ENCODE results near the gene TMEM185B.
"Not testable (repeated sequence)": the region's sequence is repeated elsewhere in the genome, so short reads cannot be mapped to it uniquely, and the experiment has no call there.

Gene TMEM185B

DNA sequence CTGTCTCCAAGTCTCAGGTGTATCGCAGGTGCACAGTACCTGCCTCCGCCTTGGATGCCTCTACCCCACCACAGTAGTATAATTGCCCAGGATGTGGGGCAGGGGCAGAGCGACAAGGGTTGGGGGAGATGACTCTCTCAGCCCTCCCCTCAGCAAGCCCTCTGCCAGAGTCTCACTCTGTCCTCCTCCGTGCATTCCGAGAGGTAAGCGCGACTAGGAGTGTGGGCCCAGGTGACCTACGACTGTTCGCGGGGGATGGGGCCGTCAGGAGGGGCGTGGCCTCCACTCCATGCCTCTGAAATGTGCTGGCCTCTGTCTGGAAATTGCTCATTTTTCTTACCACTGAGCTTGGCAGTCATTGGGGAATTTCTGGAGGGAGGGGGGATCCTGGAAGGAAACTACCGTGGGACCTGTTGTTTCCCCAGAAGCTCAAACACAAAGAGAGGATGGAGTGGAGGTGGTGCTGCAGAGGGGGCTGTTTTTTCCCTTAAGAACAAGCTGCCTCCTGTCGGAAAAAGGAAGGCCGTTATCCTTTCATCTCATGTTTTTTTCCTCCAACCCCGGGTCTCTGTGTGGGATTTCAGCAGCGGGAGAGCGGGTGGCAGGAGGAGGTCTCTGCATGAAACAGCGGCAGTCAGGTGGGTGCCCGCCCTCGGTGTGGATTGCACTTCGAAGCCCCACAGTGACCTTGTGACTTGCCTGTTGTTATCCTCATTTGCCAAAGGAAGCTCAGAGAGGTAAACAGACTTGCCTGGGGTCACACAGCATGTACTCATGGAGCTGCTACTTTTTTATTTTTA, 16.5 kb upstream of the TMEM185B start:
- no peak overlapping the region for H3K27ac ChIP-seq (ENCODE audit: low read depth, low read length)
- H3K4me3 ChIP-seq (ENCODE audit: low read length), result no peak overlapping the region
- no peak overlapping the region for H3K9ac ChIP-seq (ENCODE audit: low read depth, low read length)
- 55% methylated on average over 22 of the region's 22 CpGs for WGBS
- H3K9me3 ChIP-seq (ENCODE audit: insufficient read depth, low read depth, low read length), result no peaks in the 10 kb centered on the region
- H3K4me1 ChIP-seq (ENCODE audit: insufficient read depth, low read length), result peaks cover 15% of the 10 kb centered on the region; the same call in 1 of the 2 replicates
- no peaks in the 10 kb centered on the region for H3K27me3 ChIP-seq (ENCODE audit: insufficient read depth, low read length)
- no peaks in the 10 kb centered on the region for H3K36me3 ChIP-seq (ENCODE audit: insufficient read depth, low read length)

- Histone ChIP-seq H3K9me3 (ENCODE audit: insufficient read depth, low read depth, low read length) (no peaks in the 10 kb centered on the region), H3K36me3 (ENCODE audit: insufficient read depth, low read length) (no peaks in the 10 kb centered on the region), H3K9ac (ENCODE audit: low read depth, low read length) (no peak overlapping the region), H3K4me3 (ENCODE audit: low read length) (no peak overlapping the region), H3K27ac (ENCODE audit: low read depth, low read length) (no peak overlapping the region; the same call in 1 of the 2 replicates), H3K27me3 (ENCODE audit: insufficient read depth, low read length) (no peaks in the 10 kb centered on the region), H3K4me1 (ENCODE audit: insufficient read depth, low read length) (peaks cover 15% of the 10 kb centered on the region; the same call in 1 of the 2 replicates)
- 82% methylated on average over 22 of the region's 22 CpGs for WGBS
Observed at GRCh38 chr2:120238728-120239487, 15.7 kb upstream of the TMEM185B start.

DNA sequence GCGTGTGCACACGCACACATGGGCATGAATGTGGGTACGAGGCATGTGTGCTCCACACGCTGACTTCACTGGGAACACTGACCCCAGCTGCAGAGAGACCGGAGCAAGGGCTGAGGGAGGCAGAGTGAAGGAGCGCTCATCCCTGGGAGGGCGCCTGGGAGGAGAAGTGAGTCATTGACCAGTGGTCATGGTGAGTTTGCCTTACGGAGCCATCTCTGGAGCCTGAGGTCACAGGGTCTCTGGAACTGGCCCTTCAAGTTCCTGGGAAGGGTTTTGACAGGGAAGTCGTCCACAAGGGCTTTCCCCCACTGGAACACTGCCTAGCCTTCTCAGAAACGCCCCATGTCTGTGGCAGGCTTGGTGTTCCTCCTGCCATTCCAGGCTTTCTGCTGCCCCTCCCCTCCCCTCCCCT, 14.3 kb upstream of the TMEM185B start:
- peaks cover 15% of the 10 kb centered on the region; the same call in 1 of the 2 replicates for H3K4me1 ChIP-seq (ENCODE audit: insufficient read depth, low read length)
- no peaks in the 10 kb centered on the region for H3K27me3 ChIP-seq (ENCODE audit: insufficient read depth, low read length)
- 76% methylated on average over 10 of the region's 10 CpGs for WGBS
- no peak overlapping the region for H3K27ac ChIP-seq (ENCODE audit: low read depth, low read length)
- no peaks in the 10 kb centered on the region for H3K9me3 ChIP-seq (ENCODE audit: insufficient read depth, low read depth, low read length)
- no peaks in the 10 kb centered on the region for H3K36me3 ChIP-seq (ENCODE audit: insufficient read depth, low read length)
- no peak overlapping the region for H3K4me3 ChIP-seq (ENCODE audit: low read length)
- H3K9ac ChIP-seq (ENCODE audit: low read depth, low read length), result no peak overlapping the region

- Histone ChIP-seq H3K27ac (ENCODE audit: low read depth, low read length) (no peak overlapping the region), H3K4me3 (ENCODE audit: low read length) (no peak overlapping the region), H3K4me1 (ENCODE audit: insufficient read depth, low read length) (peaks cover 15% of the 10 kb centered on the region; the same call in 1 of the 2 replicates), H3K9me3 (ENCODE audit: insufficient read depth, low read depth, low read length) (no peaks in the 10 kb centered on the region), H3K9ac (ENCODE audit: low read depth, low read length) (no peak overlapping the region), H3K27me3 (ENCODE audit: insufficient read depth, low read length) (no peaks in the 10 kb centered on the region), H3K36me3 (ENCODE audit: insufficient read depth, low read length) (no peaks in the 10 kb centered on the region)
- WGBS, result 71% methylated on average over 5 of the region's 5 CpGs
Observed at GRCh38 chr2:120236791-120237190, 13.6 kb upstream of the TMEM185B start.

DNA sequence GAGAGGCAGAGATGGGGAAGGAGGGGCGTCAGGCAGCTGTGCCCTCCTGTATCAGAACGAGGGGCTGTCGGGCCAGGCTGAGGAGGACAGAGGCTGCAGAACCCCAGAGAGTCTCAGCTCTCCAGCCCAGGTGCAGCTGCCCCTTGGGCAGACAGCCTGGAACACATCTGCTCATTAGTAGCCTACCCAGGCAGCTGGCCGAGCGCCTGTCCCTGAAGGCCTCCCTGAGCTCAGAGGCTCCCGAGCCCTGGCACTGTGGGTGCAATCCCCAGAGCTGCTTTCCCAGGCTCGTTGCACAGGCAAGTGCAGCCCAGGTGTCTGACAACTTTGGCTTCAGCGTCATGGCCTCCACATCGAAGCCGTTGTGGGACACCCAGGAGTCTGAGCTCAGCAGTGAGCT, 13.1 kb upstream of the TMEM185B start:
- WGBS, result 89% methylated on average over 10 of the region's 10 CpGs

GRCh38 chr2:120235681-120236080, 12.5 kb upstream of the TMEM185B start:
- no peaks in the 10 kb centered on the region for H3K27me3 ChIP-seq (ENCODE audit: insufficient read depth, low read length)
- no peak overlapping the region for H3K4me3 ChIP-seq (ENCODE audit: low read length)
- 95% methylated on average over 6 of the region's 6 CpGs for WGBS
- no peaks in the 10 kb centered on the region for H3K9me3 ChIP-seq (ENCODE audit: insufficient read depth, low read depth, low read length)
- H3K27ac ChIP-seq (ENCODE audit: low read depth, low read length), result no peak overlapping the region
- peaks cover 15% of the 10 kb centered on the region; the same call in 1 of the 2 replicates for H3K4me1 ChIP-seq (ENCODE audit: insufficient read depth, low read length)
- no peaks in the 10 kb centered on the region for H3K36me3 ChIP-seq (ENCODE audit: insufficient read depth, low read length)
- no peak overlapping the region for H3K9ac ChIP-seq (ENCODE audit: low read depth, low read length)

More for the DNA sequence above, 13.1 kb upstream of the TMEM185B start:
- Histone ChIP-seq H3K4me1 (ENCODE audit: insufficient read depth, low read length) (peaks cover 15% of the 10 kb centered on the region; the same call in 1 of the 2 replicates), H3K4me3 (ENCODE audit: low read length) (no peak overlapping the region), H3K27me3 (ENCODE audit: insufficient read depth, low read length) (no peaks in the 10 kb centered on the region), H3K36me3 (ENCODE audit: insufficient read depth, low read length) (no peaks in the 10 kb centered on the region), H3K9ac (ENCODE audit: low read depth, low read length) (no peak overlapping the region), H3K9me3 (ENCODE audit: insufficient read depth, low read depth, low read length) (no peaks in the 10 kb centered on the region), H3K27ac (ENCODE audit: low read depth, low read length) (no peak overlapping the region)

DNA sequence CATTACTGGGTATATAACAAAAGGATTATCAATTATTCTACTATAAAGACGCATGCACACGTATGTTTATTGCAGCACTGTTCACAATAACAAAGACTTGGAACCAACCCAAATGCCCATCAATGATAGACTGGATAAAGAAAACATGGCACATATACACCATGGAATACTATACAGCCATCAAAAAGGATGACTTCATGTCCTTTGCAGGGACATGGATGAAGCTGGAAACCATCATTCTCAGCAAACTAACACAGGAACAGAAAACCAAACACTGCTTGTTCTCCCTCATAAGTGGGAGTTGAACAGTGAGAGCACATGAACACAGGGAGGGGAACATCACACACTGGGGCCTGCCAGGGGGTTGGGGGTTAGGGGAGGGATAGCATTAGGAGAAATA, 12.0 kb upstream of the TMEM185B start:
- 100% methylated on average over 2 of the region's 2 CpGs for WGBS
- peaks cover 15% of the 10 kb centered on the region; the same call in 1 of the 2 replicates for H3K4me1 ChIP-seq (ENCODE audit: insufficient read depth, low read length)

GRCh38 chr2:120233292-120233691, 10.1 kb upstream of the TMEM185B start:
- H3K4me1 ChIP-seq (ENCODE audit: insufficient read depth, low read length), result peaks cover 3% of the 10 kb centered on the region; the same call in 1 of the 2 replicates
- H3K36me3 ChIP-seq (ENCODE audit: insufficient read depth, low read length), result no peaks in the 10 kb centered on the region
- no peaks in the 10 kb centered on the region for H3K9me3 ChIP-seq (ENCODE audit: insufficient read depth, low read depth, low read length)
- WGBS, result 87% methylated on average over 5 of the region's 5 CpGs
- H3K4me3 ChIP-seq (ENCODE audit: low read length), result no peak overlapping the region
- H3K27me3 ChIP-seq (ENCODE audit: insufficient read depth, low read length), result peaks cover 1% of the 10 kb centered on the region; the same call in 1 of the 2 replicates
- no peak overlapping the region for H3K27ac ChIP-seq (ENCODE audit: low read depth, low read length)
- H3K9ac ChIP-seq (ENCODE audit: low read depth, low read length), result no peak overlapping the region

More for the DNA sequence above, 12.0 kb upstream of the TMEM185B start:
- H3K9ac ChIP-seq (ENCODE audit: low read depth, low read length); H3K36me3 ChIP-seq (ENCODE audit: insufficient read depth, low read length); H3K27ac ChIP-seq (ENCODE audit: low read depth, low read length); H3K9me3 ChIP-seq (ENCODE audit: insufficient read depth, low read depth, low read length); H3K4me3 ChIP-seq (ENCODE audit: low read length); H3K27me3 ChIP-seq (ENCODE audit: insufficient read depth, low read length): not testable (repeated sequence)

- H3K4me3 ChIP-seq (ENCODE audit: low read length), result no peak overlapping the region
- H3K9ac ChIP-seq (ENCODE audit: low read depth, low read length), result no peak overlapping the region
- H3K4me1 ChIP-seq (ENCODE audit: insufficient read depth, low read length), result no peaks in the 10 kb centered on the region; the same call in 1 of the 2 replicates
- H3K27ac ChIP-seq (ENCODE audit: low read depth, low read length), result no peak overlapping the region
- H3K36me3 ChIP-seq (ENCODE audit: insufficient read depth, low read length), result no peaks in the 10 kb centered on the region
- H3K9me3 ChIP-seq (ENCODE audit: insufficient read depth, low read depth, low read length), result no peaks in the 10 kb centered on the region
- peaks cover 4% of the 10 kb centered on the region; the same call in 1 of the 2 replicates for H3K27me3 ChIP-seq (ENCODE audit: insufficient read depth, low read length)
- WGBS, result 92% methylated on average over 15 of the region's 15 CpGs
Observed at GRCh38 chr2:120231974-120232635, 8.9 kb upstream of the TMEM185B start.

DNA sequence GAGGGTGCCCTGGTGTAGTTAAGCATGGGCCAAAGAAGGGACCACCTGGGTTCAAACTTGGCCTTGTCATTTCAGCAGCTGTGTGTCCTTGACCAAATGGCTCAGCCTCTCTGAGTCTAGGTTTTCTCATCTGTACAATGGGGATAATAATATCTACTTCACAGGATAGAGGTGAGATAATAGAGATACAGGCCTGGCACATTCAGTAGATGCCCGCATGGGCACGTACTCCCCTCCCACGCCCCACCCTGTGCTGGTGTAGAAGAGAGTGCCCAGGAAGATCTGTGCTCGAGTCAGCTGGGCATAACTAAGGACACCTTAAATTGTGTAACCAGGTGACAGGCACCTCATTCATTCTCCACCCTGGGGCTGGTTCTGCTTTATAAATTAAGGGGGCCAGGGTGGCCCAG, 8.4 kb upstream of the TMEM185B start:
- Histone ChIP-seq H3K4me3 (ENCODE audit: low read length) (no peak overlapping the region), H3K36me3 (ENCODE audit: insufficient read depth, low read length) (no peaks in the 10 kb centered on the region), H3K27ac (ENCODE audit: low read depth, low read length) (no peak overlapping the region), H3K27me3 (ENCODE audit: insufficient read depth, low read length) (peaks cover 4% of the 10 kb centered on the region; the same call in 1 of the 2 replicates), H3K4me1 (ENCODE audit: insufficient read depth, low read length) (no peaks in the 10 kb centered on the region), H3K9me3 (ENCODE audit: insufficient read depth, low read depth, low read length) (no peaks in the 10 kb centered on the region), H3K9ac (ENCODE audit: low read depth, low read length) (no peak overlapping the region)
- WGBS, result 98% methylated on average over 4 of the region's 4 CpGs

Measured in HUES64 (cell line).